Peyer's patch (tissue), 4 donors: Measurements from ENCODE around the gene PHACTR1.

ENCODE experiments used
- POLR2A ChIP-seq, 2 donors: fragments of 450-650 bp; IDR thresholded peaks; one replicate each; pipeline ENCODE4 v1.5.1; 2017; ENCODE audit warnings: antibody characterized with exemption in 2 of 2, mild to moderate bottlenecking in 2 of 2, moderate library complexity in 2 of 2
- TF ChIP-seq, protein P1 (sequence below), 6 experiments: fragments of 450-650 bp in 4 of 6; fragments of 200-600 bp in 2 of 6; sonication (generic) in 1 of 6; IDR thresholded peaks; one replicate each; pipeline ENCODE4 v1.5.1; 2017 to 2019; ENCODE audit warnings: antibody characterized with exemption in 6 of 6, mild to moderate bottlenecking in 3 of 6, moderate library complexity in 1 of 6

DNA sequence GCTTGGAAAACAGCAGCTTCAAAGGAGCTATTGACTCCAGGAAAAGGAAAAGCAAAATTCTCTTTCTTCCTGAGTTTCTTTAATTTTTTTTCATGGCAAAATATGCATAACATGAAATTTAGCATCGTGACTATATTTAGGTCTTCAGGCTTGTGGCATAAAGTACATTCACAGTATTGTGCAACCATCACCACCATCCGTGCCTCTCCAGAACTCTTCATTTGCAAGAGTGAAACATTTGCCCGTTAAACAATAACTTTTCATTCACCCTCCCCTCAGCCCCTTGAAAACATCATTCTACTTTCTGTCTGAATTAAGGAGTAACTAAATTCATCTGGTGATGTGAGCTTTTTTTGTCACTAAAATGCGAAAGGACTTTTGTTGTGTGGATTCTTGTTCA lies 251.7 kb downstream of the PHACTR1 start:
- TF ChIP-seq, protein P1, sequence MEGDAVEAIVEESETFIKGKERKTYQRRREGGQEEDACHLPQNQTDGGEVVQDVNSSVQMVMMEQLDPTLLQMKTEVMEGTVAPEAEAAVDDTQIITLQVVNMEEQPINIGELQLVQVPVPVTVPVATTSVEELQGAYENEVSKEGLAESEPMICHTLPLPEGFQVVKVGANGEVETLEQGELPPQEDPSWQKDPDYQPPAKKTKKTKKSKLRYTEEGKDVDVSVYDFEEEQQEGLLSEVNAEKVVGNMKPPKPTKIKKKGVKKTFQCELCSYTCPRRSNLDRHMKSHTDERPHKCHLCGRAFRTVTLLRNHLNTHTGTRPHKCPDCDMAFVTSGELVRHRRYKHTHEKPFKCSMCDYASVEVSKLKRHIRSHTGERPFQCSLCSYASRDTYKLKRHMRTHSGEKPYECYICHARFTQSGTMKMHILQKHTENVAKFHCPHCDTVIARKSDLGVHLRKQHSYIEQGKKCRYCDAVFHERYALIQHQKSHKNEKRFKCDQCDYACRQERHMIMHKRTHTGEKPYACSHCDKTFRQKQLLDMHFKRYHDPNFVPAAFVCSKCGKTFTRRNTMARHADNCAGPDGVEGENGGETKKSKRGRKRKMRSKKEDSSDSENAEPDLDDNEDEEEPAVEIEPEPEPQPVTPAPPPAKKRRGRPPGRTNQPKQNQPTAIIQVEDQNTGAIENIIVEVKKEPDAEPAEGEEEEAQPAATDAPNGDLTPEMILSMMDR (IDR thresholded peaks at IDR 0.05) = no peak
- no peak for TF ChIP-seq POLR2A (IDR thresholded peaks at IDR 0.05)
